Transverse colon (tissue), 3 donors: ENCODE results near the gene CISH.

ENCODE experiments used
- EP300 ChIP-seq: sonication (generic); formaldehyde crosslinking; IDR thresholded peaks from one replicate; pipeline ENCODE4 v1.6.1; 2017; ENCODE audit warnings: antibody characterized with exemption, low read depth
- TF ChIP-seq, protein P1 (sequence below), 5 experiments: fragments of 200-600 bp in 3 of 5; fragments of 450-650 bp in 2 of 5; sonication (generic) in 3 of 5; IDR thresholded peaks; 1 replicate in 2 of 5; 2 replicates in 3 of 5; pipeline ENCODE4 v1.5.1; 2016 to 2017; ENCODE audit warnings: antibody characterized with exemption in 5 of 5, inconsistent platforms in 3 of 5, mild to moderate bottlenecking in 2 of 5, moderate library complexity in 1 of 5

DNA sequence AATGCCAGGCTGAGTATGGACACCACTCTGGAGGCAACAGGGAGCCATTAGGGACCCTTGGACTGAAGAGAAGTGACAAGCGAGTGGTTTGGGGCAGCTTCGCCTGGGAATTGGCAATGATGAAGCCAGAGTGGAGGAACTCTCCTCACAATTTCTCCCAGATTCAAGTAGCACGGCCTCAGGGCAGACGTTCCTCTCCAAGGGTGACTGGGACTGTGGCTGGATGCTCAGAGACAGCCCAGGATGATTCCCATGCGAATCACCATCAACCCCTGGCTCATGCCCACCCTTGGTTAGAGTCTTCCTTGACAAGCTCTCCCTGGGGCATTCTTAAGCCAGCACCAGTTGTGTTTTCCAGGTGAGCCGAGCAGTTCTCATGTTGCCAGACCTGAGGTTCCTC is 46.8 kb upstream of the CISH start:
- TF ChIP-seq EP300 = no peak
- TF ChIP-seq, protein P1, sequence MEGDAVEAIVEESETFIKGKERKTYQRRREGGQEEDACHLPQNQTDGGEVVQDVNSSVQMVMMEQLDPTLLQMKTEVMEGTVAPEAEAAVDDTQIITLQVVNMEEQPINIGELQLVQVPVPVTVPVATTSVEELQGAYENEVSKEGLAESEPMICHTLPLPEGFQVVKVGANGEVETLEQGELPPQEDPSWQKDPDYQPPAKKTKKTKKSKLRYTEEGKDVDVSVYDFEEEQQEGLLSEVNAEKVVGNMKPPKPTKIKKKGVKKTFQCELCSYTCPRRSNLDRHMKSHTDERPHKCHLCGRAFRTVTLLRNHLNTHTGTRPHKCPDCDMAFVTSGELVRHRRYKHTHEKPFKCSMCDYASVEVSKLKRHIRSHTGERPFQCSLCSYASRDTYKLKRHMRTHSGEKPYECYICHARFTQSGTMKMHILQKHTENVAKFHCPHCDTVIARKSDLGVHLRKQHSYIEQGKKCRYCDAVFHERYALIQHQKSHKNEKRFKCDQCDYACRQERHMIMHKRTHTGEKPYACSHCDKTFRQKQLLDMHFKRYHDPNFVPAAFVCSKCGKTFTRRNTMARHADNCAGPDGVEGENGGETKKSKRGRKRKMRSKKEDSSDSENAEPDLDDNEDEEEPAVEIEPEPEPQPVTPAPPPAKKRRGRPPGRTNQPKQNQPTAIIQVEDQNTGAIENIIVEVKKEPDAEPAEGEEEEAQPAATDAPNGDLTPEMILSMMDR (IDR thresholded peaks at IDR 0.05) = no peak
